HG03103 (cell line): ENCODE results near the gene JAML.
A peak's percentile ranks its signal among the peaks of the same experiment; 100 is the strongest.

Experiments
- ATAC-seq: cut with Tn5 transposase; IDR thresholded peaks from one replicate; pipeline ENCODE4 v1.9.1; 2021; ENCODE audit warnings: low read depth; ENCODE audit not compliant: unreplicated experiment

Gene JAML, protein sequence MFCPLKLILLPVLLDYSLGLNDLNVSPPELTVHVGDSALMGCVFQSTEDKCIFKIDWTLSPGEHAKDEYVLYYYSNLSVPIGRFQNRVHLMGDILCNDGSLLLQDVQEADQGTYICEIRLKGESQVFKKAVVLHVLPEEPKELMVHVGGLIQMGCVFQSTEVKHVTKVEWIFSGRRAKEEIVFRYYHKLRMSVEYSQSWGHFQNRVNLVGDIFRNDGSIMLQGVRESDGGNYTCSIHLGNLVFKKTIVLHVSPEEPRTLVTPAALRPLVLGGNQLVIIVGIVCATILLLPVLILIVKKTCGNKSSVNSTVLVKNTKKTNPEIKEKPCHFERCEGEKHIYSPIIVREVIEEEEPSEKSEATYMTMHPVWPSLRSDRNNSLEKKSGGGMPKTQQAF

GRCh38 chr11:118224511-118225188, at the start of gene JAML:
JAML (minus strand) TSS chr11:118225011; CDS start chr11:118214866, 10,145 bp downstream.
- peak; percentile 43 for ATAC-seq

- ATAC-seq, result no peak
Measured at GRCh38 chr11:118274186-118274585, 49.4 kb upstream of the JAML start.

GRCh38 chr11:118272001-118272400, 47.2 kb upstream of the JAML start:
- no peak for ATAC-seq

- ATAC-seq, result no peak
Measured at GRCh38 chr11:118267486-118267885, 42.7 kb upstream of the JAML start.

DNA sequence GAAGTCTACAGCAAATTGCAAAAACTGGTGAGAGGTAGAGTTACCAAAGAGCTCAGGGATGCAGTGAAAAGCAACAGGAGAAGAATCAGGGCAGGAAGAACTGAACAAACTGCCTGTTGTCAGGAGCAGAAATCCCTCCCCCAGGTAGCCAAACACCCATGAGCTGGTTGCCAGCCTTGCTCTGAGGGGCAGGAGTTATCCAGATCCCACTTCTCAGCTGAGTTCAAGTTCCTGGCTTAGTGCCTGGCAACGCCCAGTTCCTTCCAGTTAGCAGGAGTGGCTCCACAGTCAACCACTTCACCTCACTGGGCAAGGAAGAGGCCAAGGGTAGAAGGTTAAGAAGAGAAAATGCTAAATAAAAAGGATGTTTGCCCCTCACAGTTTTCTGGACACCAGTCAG, 41.1 kb upstream of the JAML start:
- no peak for ATAC-seq

- no peak for ATAC-seq
Measured at GRCh38 chr11:118264569-118265465, 40.0 kb upstream of the JAML start.

DNA sequence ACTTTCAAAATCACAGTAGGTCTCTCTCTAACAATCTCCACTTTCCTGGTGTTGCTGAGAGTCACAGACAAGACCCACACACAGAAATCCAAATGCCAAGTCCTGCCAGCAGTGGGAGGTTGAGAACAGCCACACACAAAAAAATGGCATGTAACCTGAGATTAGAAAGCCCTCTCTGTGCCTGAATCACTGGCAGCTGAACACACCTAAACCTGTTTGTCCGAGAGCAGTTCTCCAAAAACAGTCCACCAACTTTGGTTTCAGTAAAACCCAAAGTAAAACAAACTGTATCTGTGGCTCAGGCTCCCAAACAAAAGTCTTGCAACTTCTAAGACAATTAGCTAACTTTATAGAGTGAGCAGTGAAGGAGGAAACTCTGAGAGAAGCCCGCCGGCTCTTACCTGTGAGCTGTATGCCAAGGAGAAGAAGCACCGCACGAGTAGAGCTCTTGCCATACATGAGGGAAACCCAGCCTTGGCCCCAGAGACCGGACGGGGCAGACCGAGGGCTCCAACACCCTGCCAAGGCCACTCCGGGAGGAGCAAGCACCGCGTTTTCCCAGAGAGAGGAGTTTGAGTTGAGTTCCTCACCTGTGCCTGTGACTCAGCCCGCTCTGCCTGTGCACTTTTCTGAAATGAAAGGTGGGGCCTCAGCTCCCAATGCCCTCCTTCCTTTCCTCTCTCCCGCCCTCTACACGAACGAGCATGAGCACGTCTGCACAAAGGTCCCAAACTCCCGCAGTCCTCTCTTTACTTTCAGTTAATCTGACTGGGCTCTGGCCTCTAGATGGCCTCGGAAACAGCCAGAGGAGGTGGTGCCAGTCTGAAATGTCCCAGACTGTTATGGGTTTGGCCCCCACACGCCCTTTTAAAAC, 39.1 kb upstream of the JAML start, which contains the start of gene MPZL2:
MPZL2 (minus strand) TSS at position 603 of the 874 bp plus-strand sequence; CDS start at position 459, 144 bp downstream.
- no peak for ATAC-seq

GRCh38 chr11:118263112-118263511, 38.3 kb upstream of the JAML start:
- no peak for ATAC-seq

GRCh38 chr11:118260353-118260752, 35.5 kb upstream of the JAML start:
- no peak for ATAC-seq

GRCh38 chr11:118259138-118259537, 34.3 kb upstream of the JAML start:
- ATAC-seq, result no peak

GRCh38 chr11:118258410-118258809, 33.6 kb upstream of the JAML start:
- ATAC-seq, result no peak

- no peak for ATAC-seq
Measured at GRCh38 chr11:118252688-118253087, 27.9 kb upstream of the JAML start.

DNA sequence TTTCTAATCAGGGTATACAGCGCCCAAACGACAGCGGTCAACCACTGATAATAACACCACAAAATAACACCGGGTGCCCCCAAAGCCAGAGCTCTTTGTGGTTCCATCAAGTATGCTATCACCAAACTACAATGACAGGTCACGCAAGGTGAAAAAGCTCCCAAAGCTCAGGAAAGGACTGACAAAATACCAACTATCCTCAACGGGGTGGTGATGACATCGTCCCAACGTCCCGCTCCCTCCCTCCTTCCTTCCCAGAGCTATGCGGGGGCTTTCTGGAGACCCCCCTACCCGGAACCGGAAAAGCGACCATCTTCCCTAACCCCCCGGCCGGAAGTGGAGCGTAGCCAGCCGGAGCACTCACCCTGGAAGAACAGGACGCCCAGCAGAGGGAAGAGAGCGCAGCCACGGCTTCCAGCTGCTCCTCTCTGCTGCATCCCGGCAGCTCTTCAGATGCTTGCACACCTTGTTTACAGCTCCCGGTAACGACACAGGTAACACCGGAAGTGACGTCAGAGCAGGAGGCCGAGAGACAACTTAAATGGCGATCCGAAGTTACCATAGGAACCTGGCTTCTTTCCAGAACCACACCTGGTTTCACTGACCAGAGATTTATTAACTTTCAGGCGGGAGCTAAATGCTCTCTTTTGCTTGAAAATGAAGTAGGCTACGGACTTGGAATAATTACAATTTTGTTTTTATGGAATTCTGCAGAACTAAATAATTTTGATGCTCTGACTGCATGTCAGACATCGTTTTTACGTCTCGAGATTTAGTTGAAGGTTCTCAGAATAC, 27.2 kb upstream of the JAML start, which contains the start of gene MPZL3:
MPZL3 (minus strand) TSS at position 508 of the 795 bp plus-strand sequence; CDS start at position 437, 71 bp downstream.
- ATAC-seq, result peak; percentile 73

DNA sequence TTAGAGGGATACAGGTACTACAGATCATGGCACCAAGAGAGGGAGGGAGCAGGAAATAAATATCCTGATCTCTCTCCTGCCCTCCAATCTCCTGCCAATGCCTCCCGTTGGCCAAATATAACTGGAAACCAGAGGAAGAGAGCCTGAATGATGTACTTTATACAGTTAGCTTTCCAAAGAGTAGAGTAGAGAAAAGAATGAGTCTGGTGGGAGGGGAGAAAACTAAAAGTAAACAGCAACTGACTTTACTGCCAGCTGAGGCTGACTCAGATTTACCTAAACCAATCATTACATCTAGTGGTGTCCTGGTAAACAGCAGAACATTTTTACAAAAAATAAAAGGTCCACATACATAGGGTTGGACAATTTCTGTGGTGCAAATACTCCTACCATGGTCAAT, 22.2 kb upstream of the JAML start:
- no peak for ATAC-seq

DNA sequence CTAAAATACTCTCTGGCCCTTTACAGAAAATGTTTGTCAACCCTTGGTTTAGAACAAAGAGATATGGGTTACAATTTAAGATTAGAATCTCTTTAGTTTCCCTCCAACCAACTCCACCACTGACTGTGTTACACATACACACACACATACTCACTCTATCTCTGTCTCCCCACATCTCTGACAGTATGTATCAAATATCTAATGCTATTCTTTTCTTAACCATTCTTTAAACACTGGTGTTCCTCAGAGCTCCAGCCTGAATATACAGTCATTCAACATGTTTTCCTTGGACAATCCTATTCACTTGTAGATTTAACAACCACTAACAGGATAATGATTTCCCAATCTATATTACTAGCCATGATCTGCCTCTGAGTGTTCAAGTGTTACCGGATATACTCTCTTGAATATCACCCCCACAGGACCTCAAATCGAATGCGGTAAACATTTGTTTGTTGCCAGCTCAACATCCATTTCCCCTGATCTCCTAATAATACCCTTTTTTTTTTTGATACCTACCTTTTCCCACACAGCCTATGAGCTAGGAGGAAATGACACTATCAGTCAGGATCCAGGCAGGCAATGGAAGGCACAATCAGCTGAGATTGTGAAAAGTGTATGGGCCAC, 21.2 kb upstream of the JAML start:
- no peak for ATAC-seq

DNA sequence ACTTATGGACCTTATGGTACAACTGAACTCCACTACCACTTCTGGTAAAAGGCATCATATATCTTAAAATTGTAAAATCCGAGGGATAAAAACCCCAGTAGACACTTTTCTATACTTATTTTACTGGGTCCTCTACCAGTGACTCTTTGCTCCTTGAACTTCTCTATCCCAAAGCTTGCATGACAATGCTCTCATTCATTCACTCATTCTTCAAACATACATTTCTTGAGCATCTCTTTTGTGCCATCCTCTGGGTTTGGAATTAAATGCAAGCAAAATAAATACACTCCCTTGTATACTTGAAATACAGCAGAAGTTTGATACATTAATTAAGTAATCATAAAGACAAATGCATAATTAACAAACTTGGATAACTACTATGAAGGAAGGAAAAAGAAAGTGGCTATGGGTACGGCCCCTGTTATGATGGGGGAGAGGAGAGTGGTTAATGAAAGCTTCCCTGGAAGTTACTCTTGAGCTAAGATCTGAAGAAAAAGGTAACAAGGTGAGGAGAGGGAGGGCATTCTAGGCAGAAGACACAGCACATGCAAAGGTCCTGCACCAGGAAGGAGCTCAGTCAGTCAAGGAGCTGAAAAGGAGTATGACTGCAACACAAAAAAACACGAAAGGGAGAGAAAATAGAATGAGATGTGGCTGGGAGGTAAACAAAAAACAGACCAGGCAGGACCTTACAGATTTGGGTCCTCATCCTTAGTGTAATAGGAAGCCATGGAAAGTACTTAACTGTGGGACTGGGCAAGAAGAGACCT, 19.4 kb upstream of the JAML start:
- no peak for ATAC-seq

DNA sequence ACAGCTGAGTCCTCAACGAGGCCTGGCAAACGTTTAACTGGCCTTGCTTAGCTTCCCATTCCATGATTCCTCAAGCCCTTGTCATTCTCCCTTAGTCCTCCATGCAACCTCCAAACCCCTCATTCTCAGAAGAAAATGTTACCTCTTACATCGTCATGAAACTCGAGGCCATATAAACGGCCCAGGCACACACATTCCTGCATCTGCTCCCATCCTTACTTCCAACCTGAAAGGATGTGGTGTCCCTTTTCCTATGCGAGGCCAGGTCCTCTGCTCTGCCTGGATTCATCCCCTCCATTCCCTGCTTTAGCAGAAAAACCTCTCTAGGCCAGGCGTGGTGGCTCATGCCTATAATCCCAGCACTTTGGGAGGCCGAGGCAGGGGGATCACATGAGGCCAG, 18.4 kb upstream of the JAML start:
- ATAC-seq, result no peak

DNA sequence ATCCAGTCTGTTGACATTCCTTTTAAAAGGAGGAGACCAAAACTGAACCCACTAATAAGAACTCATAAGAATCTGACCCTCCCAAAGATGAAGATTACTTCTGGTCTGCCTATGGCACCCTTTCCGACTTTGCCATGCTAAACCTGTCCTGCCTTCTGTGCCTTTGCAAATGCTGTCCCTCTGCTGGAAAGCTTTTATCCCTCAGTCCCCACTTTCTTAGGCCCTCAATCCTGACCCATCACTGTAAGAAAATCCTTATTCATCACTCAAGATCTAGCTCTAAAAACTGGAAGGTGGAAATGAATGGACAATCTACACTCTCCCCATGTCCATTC, 16.9 kb upstream of the JAML start:
- no peak for ATAC-seq
